ENCODE data around the gene SEPTIN1.

Gene SEPTIN1, protein sequence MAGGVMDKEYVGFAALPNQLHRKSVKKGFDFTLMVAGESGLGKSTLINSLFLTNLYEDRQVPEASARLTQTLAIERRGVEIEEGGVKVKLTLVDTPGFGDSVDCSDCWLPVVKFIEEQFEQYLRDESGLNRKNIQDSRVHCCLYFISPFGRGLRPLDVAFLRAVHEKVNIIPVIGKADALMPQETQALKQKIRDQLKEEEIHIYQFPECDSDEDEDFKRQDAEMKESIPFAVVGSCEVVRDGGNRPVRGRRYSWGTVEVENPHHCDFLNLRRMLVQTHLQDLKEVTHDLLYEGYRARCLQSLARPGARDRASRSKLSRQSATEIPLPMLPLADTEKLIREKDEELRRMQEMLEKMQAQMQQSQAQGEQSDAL

DNA sequence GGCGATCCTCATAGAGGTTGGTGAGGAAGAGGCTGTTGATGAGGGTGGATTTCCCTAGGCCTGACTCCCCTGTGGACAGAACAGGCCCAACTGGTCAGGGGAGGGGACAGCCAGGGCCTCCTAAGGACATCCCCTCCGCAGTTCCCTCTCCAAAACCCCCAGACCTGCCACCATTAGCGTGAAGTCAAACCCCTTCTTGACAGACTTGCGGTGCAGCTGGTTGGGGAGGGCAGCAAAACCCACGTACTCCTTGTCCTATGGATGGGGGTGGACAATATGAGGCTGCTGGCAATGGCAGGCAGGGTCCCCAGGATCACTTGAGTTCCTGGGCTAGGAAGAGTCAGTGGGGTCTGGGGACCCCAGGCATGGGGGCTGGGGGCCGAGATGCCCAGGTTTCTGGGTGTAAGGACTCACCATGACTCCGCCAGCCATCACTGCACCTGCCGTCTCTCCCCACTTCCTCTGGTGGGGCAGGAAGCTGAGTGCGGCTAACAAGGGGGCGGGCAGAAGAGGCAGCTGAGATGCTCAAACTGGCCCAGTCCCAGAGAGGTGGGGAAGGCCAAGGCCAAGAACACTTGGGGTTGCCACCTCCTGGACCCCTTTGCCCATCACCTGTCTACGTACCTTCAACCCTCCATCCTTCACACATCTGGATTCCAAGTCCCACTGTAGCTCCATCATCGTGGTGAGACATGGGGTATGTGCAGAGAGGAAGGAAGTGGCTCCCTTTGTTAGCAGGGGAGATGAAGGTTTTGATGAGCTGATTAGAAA, at the start of gene SEPTIN1:
Gene SEPTIN1, minus strand, starts transcription at position 451 of the 771 bp plus-strand sequence. Its CDS starts 19 bp downstream, at position 432.
- DNase-seq (ENCODE audit: low read depth, low spot score), result no peak

DNA sequence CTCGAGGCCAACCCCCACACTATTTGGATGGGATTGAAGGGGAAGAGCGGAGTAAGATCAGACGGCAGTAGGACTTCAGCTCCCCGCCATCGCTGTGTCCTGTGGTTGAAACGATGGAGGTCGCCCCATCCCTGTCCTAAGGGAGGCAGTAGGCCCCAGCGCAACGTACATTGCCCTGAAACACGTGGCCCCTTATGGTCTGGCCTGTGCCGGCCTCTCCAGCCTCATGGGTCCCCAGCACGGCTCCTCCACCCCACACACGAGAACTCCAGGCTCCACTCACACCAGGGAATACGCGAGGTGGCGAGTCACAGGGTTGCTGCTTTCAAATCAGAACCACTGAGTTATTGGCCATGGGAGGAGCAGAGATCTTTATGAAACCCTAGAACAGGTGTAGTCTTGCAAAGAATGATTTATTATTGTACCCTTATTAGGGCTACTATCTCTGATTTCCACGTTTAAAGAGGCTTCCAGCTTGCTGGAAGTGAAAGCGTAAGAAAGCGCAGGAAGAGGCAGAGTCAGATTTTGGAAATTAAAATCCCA, 48.1 kb upstream of the SEPTIN1 start:
- no peak for DNase-seq (ENCODE audit: low read depth, low spot score)
- peak overlapping the region; percentile 36 for H3K27ac ChIP-seq

More for the DNA sequence above, at the start of gene SEPTIN1:
- no peak within 1 kb of the TSS for H3K27ac ChIP-seq

DNA sequence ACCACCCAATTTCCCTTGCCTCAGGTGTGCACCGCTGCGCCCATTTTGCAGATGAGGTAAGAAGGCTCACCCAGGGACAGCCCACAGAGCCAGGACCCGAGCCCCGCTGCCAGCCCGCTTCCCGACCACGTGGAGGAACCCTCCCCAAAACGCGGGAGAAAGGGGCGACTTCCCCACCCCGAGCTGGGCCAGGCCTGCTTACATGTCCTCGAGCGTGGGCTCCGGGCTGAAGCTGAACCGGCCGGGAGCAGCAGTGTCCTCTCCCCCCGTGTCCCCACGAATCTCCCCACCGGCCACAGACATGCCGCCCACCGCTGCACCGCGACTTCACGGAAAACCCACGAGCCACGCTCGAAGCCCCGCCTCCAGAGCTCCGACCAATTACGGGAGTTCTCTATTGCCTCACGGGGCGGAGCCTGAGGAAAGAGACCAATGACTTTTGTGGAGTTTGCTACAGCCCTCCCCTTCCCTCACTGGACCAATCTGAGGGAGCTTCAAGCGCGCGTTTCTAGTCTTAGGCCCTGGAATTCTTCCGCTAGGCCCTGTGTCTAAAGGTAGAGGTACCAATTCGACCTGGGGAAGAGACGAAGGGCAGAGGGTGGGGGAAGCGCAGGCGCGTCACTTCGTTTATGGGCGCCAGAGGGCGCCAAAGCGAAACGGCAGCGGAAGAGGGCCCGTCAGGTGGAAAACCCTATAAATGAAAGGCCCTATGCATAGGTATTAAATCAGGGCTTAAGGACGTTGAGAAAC, 47.5 kb upstream of the SEPTIN1 start, which contains the start of gene DCTPP1:
Gene DCTPP1, minus strand, starts transcription at position 353 of the 750 bp plus-strand sequence. Its CDS starts 50 bp downstream, at position 303.
- H3K27ac ChIP-seq, result peak within 1 kb of the TSS; percentile 36
- peak; percentile 98 for DNase-seq (ENCODE audit: low read depth, low spot score)

DNA sequence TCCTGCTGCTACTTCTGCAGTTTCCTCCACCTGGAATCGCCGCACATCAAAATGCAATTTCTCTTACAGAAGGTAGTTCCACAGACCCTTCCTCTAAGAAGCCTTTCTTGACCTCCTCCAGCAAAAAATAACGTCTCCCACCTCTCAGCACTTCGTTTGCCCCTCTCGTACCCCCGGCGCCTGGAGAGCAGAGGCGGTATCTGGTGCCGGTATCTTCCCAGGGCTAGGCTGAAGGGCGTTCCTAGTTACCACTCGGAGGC, 47.0 kb upstream of the SEPTIN1 start:
- no peak for DNase-seq (ENCODE audit: low read depth, low spot score)
- H3K27ac ChIP-seq, result peak overlapping the region; percentile 36

DNA sequence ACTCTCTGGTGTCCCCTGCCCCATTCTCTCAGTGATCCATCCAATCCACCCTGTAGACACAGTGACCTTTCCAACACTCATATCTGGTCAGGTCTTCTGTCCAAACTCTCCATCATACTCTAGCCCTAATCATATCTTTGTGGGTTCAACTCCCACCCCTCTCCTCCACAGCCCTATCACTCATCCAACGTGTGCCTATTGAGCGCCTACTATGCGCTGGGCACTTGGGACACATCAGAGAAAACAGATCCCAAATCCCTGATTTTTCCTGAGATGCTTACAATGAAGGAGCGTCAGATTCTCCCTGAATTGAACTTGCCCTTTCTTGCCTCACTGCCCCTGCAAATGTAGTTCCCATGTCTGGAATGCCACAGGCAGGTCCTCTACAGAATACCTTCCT, 45.7 kb upstream of the SEPTIN1 start:
- no peak for DNase-seq (ENCODE audit: low read depth, low spot score)
- no peak overlapping the region for H3K27ac ChIP-seq

DNA sequence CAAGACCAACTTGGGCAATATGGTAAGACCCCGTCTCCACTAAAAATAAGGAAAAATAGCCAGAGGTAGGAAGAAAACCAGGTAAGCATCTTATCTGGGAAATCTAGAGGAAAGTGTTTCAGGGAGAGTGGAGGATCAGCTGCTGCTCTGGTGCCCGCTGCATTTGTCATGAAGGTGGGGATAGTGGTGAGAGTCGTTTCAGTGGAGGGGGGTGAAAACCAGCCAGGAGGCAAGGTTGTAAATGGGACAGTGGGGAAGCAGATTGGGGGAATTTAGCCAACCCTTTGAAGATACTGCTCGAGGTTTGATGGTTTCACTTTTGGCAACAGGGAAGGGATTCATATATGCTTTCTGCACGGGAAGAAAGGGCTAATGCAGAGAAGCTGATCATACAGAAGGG, 38.6 kb upstream of the SEPTIN1 start:
- no peak for DNase-seq (ENCODE audit: low read depth, low spot score)

DNA sequence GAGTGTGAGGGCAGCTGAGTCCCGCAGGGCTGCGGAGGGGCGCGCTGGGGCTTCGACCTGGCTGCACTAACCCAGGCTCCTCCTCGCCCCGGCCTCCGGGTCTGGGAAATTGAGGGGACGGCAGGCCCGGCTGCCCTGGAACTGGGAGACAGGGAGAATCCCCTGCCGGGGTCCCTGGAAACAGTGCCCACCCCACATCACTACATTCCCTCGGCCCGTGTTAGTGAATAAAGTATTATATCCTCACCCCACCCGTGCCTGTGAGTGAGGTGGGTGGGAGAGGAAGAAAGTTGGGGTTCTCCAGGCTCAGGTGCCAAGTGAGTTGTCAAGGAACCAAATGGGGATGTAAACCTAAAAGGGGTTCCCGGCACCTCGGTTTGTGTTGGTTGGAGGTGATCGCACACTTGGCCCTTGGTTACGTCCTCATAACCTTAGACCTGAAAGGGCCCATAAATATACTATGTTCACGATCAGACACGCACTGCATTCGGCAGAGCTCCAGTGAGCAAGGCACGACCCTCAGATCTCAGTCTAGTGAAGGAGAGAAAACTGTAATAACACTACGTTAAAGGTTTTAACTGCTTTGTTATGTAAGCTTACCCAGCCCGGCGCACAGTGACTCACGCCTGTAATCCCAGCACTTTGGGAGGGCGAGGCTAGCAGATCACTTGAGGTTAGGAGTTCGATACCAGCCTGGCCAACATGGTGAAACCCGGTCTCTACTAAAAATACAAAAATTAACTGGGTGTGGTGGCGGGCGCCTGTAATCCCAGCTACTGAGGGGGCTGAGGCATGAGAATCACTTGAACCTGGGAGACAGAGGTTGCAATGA, 36.2 kb upstream of the SEPTIN1 start:
- DNase-seq (ENCODE audit: low read depth, low spot score), result no peak
- peak overlapping the region; percentile 61 for H3K27ac ChIP-seq

More for the DNA sequence above, 38.6 kb upstream of the SEPTIN1 start:
- H3K27ac ChIP-seq, result no peak overlapping the region

DNA sequence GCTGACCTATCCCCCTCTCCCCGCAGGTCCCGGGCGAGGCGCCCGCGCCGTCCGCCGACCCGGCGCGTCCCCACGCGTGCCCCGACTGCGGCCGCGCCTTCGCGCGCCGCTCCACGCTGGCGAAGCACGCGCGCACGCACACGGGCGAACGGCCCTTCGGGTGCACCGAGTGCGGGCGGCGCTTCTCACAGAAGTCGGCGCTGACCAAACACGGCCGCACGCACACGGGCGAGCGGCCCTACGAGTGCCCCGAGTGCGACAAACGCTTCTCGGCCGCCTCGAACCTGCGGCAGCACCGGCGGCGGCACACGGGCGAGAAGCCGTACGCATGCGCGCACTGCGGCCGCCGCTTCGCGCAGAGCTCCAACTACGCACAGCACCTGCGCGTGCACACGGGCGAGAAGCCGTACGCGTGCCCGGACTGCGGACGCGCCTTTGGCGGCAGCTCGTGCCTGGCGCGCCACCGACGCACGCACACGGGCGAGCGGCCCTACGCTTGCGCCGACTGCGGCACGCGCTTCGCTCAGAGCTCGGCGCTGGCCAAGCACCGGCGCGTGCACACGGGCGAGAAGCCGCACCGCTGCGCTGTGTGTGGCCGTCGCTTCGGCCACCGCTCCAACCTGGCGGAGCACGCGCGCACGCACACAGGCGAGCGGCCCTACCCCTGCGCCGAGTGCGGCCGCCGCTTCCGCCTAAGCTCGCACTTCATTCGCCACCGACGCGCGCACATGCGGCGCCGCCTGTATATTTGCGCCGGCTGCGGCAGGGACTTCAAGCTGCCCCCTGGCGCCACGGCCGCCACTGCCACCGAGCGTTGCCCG, 35.4 kb upstream of the SEPTIN1 start:
- H3K27ac ChIP-seq, result peak overlapping the region; percentile 61
- DNase-seq (ENCODE audit: low read depth, low spot score), result peak; percentile 78

DNA sequence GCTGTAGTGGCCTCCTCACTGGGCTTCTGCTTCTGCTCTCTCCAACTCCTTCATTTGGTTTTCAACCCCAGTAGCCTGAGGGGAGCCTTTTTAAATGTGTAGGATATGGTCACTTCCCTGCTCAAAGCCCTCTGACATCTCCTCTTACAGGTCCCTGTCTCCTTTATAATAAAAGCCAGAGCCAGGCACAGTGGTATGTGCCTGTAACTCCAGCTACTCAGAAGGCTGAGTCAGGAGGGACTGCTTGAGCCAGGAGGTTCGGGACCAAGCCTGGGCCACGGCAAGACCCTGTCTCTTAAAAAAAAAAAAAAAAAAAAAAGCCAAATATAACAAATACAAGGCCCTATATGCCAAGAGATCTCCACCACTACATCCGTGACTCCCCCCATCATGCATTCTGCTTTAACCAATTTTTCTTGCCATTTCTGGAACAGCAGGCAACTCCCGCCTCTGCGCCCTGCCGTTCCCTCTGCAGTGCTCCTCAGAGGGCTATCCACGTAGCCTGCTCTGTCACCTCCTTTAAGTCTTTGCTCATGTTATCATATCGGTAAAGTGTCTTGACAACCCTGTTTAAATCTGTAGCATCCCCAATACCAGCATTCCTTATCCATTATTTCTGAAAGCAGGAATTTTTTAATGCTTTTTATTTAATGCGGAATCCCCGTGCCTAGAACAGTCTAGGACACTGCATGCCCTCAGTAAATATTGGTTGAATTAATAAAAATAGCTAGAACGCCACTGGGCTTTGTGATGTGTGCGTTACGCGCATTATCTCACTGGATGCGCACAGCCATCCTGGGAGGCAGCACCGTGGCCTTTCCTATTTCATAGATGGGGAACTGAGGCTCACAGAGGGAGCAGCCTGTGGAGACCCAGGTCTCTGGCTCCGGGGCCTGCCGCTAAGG, 34.5 kb upstream of the SEPTIN1 start:
- no peak for DNase-seq (ENCODE audit: low read depth, low spot score)
- H3K27ac ChIP-seq, result peak overlapping the region; percentile 61

DNA sequence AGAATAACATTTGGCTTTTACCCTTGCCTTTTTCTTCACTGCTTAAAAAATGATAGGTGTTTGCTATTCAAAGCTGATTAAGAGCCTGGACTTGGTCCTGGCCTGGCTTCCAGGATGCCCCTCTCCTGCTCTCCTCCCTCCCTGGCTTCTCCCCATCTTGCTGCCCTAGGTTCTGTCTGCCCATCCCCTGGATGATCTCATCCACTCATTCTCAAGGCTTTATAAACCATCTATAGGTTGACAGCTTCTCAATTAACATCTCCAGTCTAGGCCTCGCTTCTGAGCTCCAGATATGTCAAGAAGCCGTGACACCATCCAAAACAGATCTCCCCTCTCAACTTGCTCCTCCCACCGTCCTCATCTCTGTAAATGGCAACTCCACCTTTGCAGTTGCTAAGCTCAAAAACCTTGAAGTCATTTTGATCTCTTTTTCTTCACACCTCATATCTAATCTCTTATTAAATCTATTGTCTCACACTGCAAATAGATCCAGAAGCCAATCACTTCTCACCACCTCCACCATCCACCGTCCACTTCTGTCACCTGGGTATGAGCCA, 33.8 kb upstream of the SEPTIN1 start:
- DNase-seq (ENCODE audit: low read depth, low spot score), result no peak
- H3K27ac ChIP-seq, result no peak overlapping the region

DNA sequence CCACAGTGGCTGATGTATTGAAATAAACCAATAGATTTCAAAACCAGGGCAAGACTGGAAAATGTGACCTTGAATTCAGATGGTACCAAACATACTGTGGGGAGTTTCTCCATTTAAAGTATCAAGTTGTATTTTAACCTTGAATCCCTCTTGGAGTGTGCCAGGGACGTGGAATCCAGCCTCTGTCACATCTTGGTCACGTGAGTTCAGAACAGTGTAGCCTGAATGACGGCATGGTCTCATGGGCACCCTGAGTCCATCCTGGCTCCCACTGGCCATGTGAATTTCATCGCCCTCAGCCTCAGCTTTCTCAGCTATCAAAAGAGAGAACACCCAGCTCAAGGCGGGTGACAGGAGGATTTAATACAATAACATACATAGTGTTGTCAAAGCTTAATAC, 31.8 kb upstream of the SEPTIN1 start:
- no peak for DNase-seq (ENCODE audit: low read depth, low spot score)
- H3K27ac ChIP-seq, result peak overlapping the region; percentile 35

DNA sequence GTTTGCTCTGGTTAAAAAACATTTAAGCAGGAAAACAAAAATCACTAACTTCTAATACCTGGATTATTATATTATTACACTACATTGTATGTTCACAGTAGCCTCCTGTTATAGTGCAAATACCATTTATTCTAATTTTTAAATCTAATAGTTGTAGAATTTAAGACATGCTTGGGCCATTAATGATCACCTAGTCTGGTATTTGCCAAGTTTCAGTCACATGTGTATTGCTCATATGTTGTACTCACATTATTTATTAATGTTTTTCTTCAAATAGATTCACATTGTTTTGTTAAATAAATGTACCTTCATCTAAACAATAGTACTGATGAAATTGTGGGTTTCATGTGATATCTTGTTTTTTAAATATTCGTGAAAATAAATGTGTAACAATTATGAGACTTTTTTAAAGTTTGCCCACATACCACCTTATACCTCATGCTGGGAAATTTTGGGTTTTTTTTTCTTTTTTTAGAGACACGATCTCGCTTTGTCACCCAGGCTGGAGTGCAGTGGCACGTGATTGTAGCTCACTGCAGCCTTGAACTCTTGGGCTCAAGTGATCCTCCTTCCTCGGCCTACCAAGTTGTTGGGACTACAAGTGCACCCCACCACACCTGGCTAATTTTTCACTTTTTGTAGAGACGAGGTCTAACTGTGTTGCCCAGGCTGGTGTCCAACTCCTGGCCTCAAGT, 30.9 kb upstream of the SEPTIN1 start:
- no peak for DNase-seq (ENCODE audit: low read depth, low spot score)
- peak overlapping the region; percentile 35 for H3K27ac ChIP-seq

DNA sequence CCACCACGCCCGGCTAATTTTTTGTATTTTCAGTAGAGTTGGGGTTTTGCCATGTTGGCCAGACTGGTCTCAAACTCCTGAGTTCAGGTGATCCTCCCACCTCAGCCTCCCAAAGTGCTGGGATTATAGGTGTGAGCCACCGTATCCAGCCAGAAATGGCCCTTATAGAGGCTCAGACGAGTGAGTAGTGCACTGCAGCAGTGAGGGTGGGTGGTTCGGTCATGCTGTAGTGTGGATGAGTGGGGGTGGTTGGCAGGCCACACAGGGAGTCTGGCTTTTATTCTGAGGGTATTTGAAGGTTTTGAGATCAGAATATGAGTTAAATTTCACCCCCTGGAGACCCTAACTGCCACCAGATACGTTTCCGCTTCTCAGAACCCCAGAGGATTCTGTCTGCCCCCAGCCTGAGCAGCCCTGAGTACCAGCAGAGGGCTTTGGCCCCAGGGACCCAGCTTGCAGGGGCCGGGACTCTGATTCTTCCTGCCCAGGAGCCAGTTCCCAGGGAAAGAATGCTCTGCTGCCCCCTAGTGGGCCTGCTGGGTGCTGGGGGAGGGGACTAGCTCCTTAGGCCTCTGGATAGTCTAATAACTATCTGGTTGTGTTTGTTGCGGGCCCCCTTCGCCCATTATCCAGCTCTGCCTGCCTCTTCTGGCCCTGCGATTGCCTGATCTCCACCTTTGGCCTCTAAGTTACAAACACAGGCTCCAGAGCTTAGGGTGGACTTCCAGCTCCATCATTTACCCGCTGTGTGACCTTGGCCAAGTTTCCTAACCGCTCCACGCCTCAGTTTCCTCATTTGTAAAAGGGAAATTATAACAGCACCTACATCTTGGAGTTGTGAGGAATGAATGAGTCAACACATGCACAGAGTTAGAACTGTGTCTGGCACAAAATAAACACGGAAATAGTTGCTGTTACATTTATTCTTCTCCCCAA, 27.0 kb upstream of the SEPTIN1 start:
- H3K27ac ChIP-seq, result no peak overlapping the region
- no peak for DNase-seq (ENCODE audit: low read depth, low spot score)

DNA sequence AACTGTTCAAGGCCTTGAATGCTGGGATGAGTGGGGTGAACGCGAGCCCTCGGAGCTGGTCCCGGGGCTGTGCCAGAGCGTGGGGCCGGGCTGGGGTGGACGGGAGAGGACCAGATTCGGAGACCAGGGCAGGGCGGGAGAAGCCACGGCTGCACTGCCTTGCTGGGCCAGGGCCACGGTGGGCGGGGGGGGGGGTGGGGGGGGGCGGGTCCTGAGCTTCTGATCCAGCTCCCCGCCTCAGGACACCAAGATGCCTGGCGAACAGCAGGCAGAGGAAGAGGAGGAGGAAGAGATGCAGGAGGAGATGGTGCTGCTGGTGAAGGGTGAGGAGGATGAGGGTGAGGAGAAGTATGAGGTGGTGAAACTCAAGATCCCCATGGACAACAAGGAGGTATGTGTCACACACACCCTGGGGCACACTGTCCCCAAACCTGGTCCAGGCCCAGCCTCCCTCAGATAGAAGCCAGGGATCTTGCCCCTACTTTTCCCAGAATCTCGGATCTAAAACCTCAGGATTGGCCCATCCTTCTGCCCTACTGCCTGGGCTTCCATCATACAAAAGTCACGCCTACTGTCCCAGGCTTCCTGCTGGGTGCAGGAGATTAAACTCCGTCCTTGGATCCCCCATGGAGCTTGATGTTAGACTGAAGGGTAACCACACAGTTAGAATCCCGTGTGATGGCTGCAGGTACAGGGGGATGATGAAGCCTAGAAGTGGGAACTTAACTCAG, 25.6 kb upstream of the SEPTIN1 start:
- DNase-seq (ENCODE audit: low read depth, low spot score), result no peak
- H3K27ac ChIP-seq, result peak overlapping the region; percentile 20

DNA sequence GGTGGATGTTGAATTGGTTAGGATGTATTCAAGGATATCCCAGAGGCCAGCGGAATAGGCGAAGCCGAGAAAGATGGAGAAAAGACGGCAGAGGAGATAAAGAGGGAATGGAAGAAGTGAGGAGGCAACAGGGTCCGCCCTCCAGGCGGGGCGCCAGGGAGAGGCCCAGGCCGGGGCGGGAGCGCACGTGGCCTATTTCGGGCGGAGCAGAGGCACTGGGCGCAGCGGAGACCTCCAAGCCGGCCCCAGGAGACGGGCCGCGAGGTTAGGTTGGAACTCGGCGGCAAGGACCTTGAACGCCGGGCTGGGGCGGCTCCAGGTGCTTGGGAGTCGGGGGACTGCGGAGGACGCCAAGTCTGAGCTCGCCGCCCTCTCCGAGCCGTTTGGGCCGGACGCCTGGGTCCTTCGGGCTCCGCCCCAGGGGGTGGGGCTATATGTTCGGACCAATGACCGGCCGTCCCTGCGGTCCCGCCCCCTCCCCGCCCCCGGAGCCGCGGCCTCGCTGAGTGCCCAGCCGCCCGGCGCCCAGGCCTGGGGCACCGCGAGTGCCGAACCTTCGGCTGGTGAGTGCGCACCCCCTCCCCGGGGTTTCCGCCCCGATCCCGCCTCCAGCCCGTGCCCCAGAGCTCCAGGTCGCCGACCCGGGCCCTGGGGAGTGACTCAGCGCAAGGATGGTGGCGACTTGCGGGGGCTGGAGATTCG, 24.9 kb upstream of the SEPTIN1 start, which contains the start of gene ZNF771:
Gene ZNF771, plus strand, starts transcription at position 505 of the 702 bp plus-strand sequence. CDS start 448 bp downstream, outside the sequence.
- peak within 1 kb of the TSS; percentile 20 for H3K27ac ChIP-seq
- DNase-seq (ENCODE audit: low read depth, low spot score), result no peak

All from epithelial cell of prostate (primary cell).